Keratinocyte (primary cell): Measurements from ENCODE around the gene ZFYVE21.

ENCODE experiments used
- EZH2 ChIP-seq: IDR thresholded peaks from one replicate; pipeline ENCODE4 v1.6.1; 2012; ENCODE audit warnings: inconsistent platforms, mild to moderate bottlenecking, low read length, moderate library complexity
- TF ChIP-seq, protein P1 (sequence below), 3 experiments: IDR thresholded peaks in 1 of 3; conservative IDR thresholded peaks in 1 of 3; optimal IDR thresholded peaks in 1 of 3; 2 replicates in 2 of 3; 3 replicates in 1 of 3; pipeline versions ENCODE3 to v1.5.1; 2011; ENCODE audit warnings: low read length in 3 of 3, mild to moderate bottlenecking in 3 of 3, moderate library complexity in 2 of 3, control low read depth in 1 of 3, inconsistent platforms in 1 of 3; ENCODE audit not compliant: insufficient read depth in 2 of 3; ENCODE audit errors: extremely low read depth in 1 of 3

DNA sequence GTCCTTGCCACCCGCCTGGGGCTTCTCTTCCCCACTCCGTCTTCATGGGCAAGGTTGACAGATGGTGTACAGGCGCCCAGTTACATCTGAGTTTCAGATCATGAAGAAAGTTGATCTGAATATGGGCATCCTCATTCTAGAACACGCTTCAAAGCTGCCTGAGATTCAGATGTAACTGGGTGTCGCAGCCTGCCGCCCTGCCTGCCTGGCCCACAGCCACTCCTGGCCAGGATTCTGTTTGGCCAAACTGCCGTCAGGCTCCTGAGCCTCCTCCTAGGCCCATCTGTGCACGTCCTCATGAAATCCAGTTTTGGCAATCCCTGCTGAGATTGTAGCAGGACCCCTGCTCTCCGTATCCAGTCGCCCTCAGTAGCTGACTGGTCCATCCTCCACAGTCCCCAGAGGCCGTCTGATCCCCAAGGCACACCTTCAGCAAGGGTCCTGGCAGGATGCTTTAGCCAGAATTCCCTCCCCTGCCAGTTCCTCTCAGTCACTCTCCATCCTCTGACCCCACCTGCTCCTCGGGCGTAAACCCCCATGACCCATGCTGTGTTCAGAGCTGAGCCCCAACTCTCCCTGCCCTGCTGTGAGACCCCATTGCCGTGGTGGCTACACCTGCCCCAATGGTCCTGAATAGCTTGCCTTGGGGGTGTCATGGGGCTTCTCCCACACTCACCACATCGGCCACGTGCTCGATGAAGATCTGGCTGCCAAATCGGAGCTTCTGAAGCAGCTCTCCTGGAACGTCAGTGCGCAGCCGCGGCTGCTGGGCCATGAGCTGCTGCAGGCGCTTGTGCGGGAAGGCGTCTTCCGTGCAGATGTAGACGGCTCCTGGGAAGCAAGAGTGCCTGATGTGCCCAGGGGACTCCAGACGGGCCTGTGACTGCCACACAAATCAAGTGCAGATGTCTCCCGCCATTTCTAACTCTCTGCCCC, 12.8 kb upstream of the ZFYVE21 start:
- TF ChIP-seq, protein P1, sequence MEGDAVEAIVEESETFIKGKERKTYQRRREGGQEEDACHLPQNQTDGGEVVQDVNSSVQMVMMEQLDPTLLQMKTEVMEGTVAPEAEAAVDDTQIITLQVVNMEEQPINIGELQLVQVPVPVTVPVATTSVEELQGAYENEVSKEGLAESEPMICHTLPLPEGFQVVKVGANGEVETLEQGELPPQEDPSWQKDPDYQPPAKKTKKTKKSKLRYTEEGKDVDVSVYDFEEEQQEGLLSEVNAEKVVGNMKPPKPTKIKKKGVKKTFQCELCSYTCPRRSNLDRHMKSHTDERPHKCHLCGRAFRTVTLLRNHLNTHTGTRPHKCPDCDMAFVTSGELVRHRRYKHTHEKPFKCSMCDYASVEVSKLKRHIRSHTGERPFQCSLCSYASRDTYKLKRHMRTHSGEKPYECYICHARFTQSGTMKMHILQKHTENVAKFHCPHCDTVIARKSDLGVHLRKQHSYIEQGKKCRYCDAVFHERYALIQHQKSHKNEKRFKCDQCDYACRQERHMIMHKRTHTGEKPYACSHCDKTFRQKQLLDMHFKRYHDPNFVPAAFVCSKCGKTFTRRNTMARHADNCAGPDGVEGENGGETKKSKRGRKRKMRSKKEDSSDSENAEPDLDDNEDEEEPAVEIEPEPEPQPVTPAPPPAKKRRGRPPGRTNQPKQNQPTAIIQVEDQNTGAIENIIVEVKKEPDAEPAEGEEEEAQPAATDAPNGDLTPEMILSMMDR (optimal IDR thresholded peaks at IDR 0.05 in 1 of 3, IDR thresholded peaks at IDR 0.05 in 1 of 3, conservative IDR thresholded peaks at IDR 0.05 in 1 of 3; ENCODE audit: extremely low read depth in 1 of 3, insufficient read depth in 2 of 3, low read length in 3 of 3) = no peak
- TF ChIP-seq EZH2 = no peak
